Activated CD8-positive, alpha-beta T cell treated with anti-CD3 and anti-CD28 coated beads for 36 hours (primary cell): ENCODE measurements around the gene SLAMF7. TPM values are rescaled to one million over a fixed set of nuclear protein-coding genes. Genes with fewer than 3 reads are reported as not detected.

Source experiments
- ATAC-seq: fragments of 200-7000 bp; cut with Tn5 transposase; one replicate; pipeline ENCODE4 v1.10.0; 2021; ENCODE audit warnings: mild to moderate bottlenecking, moderate library complexity
- CTCF ChIA-PET: fragments of 350-600 bp; sonication (Branson Sonifier 250); formaldehyde crosslinking; loops from one replicate; lab custom pipeline; 2021; ENCODE audit warnings: antibody characterized with exemption; lab: Charles Lee
- POLR2A ChIA-PET: fragments of 350-600 bp; sonication (Branson Sonifier 250); formaldehyde crosslinking; loops from one replicate; lab custom pipeline; 2021; ENCODE audit warnings: antibody characterized with exemption; lab: Charles Lee
- DNase-seq: peaks from one replicate; pipeline ENCODE4 v3.0.0-alpha.2; 2020
- H3K27ac Mint-ChIP-seq: one replicate; pipeline ENCODE4 v1.8.0; 2021; ENCODE audit warnings: mild to moderate bottlenecking, mixed read lengths
- H3K27me3 Mint-ChIP-seq: one replicate; pipeline ENCODE4 v1.8.0; 2021; ENCODE audit warnings: mixed read lengths
- H3K36me3 Mint-ChIP-seq: one replicate; pipeline ENCODE4 v1.8.0; 2021; ENCODE audit warnings: low read depth, mixed read lengths
- H3K4me1 Mint-ChIP-seq: one replicate; pipeline ENCODE4 v1.8.0; 2021; ENCODE audit warnings: low read depth, mixed read lengths
- H3K4me3 Mint-ChIP-seq: one replicate; pipeline ENCODE4 v1.8.0; 2021; ENCODE audit warnings: mild to moderate bottlenecking, moderate library complexity, mixed read lengths
- H3K9me3 Mint-ChIP-seq: one replicate; pipeline ENCODE4 v1.8.0; 2021; ENCODE audit warnings: mixed read lengths
- CTCF ChIP-seq: fragments of 200-600 bp; IDR thresholded peaks from one replicate; pipeline ENCODE4 v1.8.0; 2022; ENCODE audit warnings: antibody characterized with exemption, mild to moderate bottlenecking
- intact Hi-C: fragments of 100-400 bp; cut with micrococcal nuclease; formaldehyde crosslinking; loops from one replicate; pipeline ENCODE4 v1.10.0; 2022
- total RNA-seq, 2 experiments: library from RNA; stranded (reverse); gene quantifications; one replicate each; pipeline ENCODE4 v1.2.3, GENCODE V29; 2021

SLAMF7 gene
- total RNA-seq, 2 experiments from 2014 or later, result 90.0 to 93.5 TPM

GRCh38 chr1:160745551-160745950 is 6.5 kb downstream of the SLAMF7 start:
- no peaks in the 10 kb centered on the region for H3K27me3 Mint-ChIP-seq
- ATAC-seq, result no peak
- TF ChIP-seq CTCF, result no peak
- H3K36me3 Mint-ChIP-seq, result peaks cover 88% of the 10 kb centered on the region
- peaks cover 97% of the 10 kb centered on the region for H3K4me1 Mint-ChIP-seq
- intact Hi-C loops, result no loop called here
- ChIA-PET CTCF (interaction anchor here (1.4 to 7.6 kb wide), 7 partner anchors 11 to 131 kb away, joined by 6 to 88 read pairs (median 15); no protein-coding TSS in a partner anchor), POLR2A (interaction anchor here (1.3 to 3.7 kb wide), 4 partner anchors 10 to 79 kb away, joined by 3 to 35 read pairs (median 11); no protein-coding TSS in a partner anchor)
- no peaks in the 10 kb centered on the region for H3K9me3 Mint-ChIP-seq
- DNase-seq, result no peak
- H3K4me3 Mint-ChIP-seq, result peak overlapping the region; percentile 84
- H3K27ac Mint-ChIP-seq, result peak overlapping the region; percentile 94

GRCh38 chr1:160746836-160747500 is 7.9 kb downstream of the SLAMF7 start:
- Mint-ChIP-seq H3K27me3 (no peaks in the 10 kb centered on the region), H3K36me3 (peaks cover 87% of the 10 kb centered on the region), H3K4me1 (peaks cover 95% of the 10 kb centered on the region), H3K27ac (peak overlapping the region; percentile 94), H3K4me3 (no peak overlapping the region), H3K9me3 (peaks cover 4% of the 10 kb centered on the region)
- no peak for ATAC-seq
- intact Hi-C loops, result no loop called here
- CTCF ChIA-PET, result interaction anchor here (0.8 to 7.6 kb wide), 12 partner anchors 8 to 243 kb away, joined by 3 to 88 read pairs (median 5); partner anchors contain the start of gene SLAMF7
- no peak for DNase-seq
- POLR2A ChIA-PET, result interaction anchor here (1.1 to 3.7 kb wide), 4 partner anchors 9 to 39 kb away, joined by 3 to 35 read pairs (median 6); no protein-coding TSS in a partner anchor
- TF ChIP-seq CTCF, result no peak

GRCh38 chr1:160747717-160748116 is 8.7 kb downstream of the SLAMF7 start:
- Mint-ChIP-seq H3K36me3 (peaks cover 87% of the 10 kb centered on the region), H3K4me3 (no peak overlapping the region), H3K27ac (peak overlapping the region; percentile 94), H3K4me1 (peaks cover 95% of the 10 kb centered on the region), H3K27me3 (no peaks in the 10 kb centered on the region), H3K9me3 (peaks cover 4% of the 10 kb centered on the region)
- intact Hi-C loops, result loop anchor here (1.0 kb wide), 1 partner anchor 21 kb away; no protein-coding TSS in a partner anchor
- no peak for DNase-seq
- TF ChIP-seq CTCF, result no peak
- CTCF ChIA-PET, result interaction anchor here (1.2 to 3.4 kb wide), 11 partner anchors 9 to 49 kb away, joined by 3 to 22 read pairs (median 5); partner anchors contain the start of gene SLAMF7
- POLR2A ChIA-PET, result interaction anchor here (1.0 to 1.6 kb wide), 7 partner anchors 8 to 40 kb away, joined by 3 to 7 read pairs (median 4); partner anchors contain the start of genes CD48 and SLAMF7
- ATAC-seq, result no peak

- H3K27ac Mint-ChIP-seq, result peak overlapping the region; percentile 94
- TF ChIP-seq CTCF, result peak; percentile 43
- H3K9me3 Mint-ChIP-seq, result peaks cover 5% of the 10 kb centered on the region
- ChIA-PET POLR2A (interaction anchor here (1.0 to 1.6 kb wide), 7 partner anchors 8 to 40 kb away, joined by 3 to 7 read pairs (median 4); partner anchors contain the start of genes CD48 and SLAMF7), CTCF (interaction anchor here (1.2 to 3.4 kb wide), 9 partner anchors 10 to 48 kb away, joined by 3 to 22 read pairs (median 5); partner anchors contain the start of gene SLAMF7)
- peaks cover 87% of the 10 kb centered on the region for H3K36me3 Mint-ChIP-seq
- ATAC-seq, result no peak
- peaks cover 95% of the 10 kb centered on the region for H3K4me1 Mint-ChIP-seq
- no peaks in the 10 kb centered on the region for H3K27me3 Mint-ChIP-seq
- intact Hi-C loops, result loop anchor here (1.0 kb wide), 1 partner anchor 20 kb away; no protein-coding TSS in a partner anchor
- no peak for DNase-seq
- no peak overlapping the region for H3K4me3 Mint-ChIP-seq
Observed at GRCh38 chr1:160748181-160748877, 9.3 kb downstream of the SLAMF7 start.
